BLaER1 treated with 17β-estradiol and CSF1 and Interleukin-3, amounts not matched to agents 10 nM and 100 nM (cell line): ENCODE data around the gene TTLL9.
A peak's percentile ranks its signal among the peaks of the same experiment; 100 is the strongest.
"Not testable (repeated sequence)": the region's sequence is repeated elsewhere in the genome, so short reads cannot be mapped to it uniquely, and the experiment has no call there.

Experiments used
- H3K27ac ChIP-seq, 11 experiments: shearing (Covaris generic); formaldehyde crosslinking; 2 replicates each; pipeline ENCODE4 v1.8.1; 2022
- H3K27me3 ChIP-seq, 11 experiments: shearing (Covaris generic); formaldehyde crosslinking; 2 replicates each; pipeline ENCODE4 v1.8.1; 2022
- H3K36me3 ChIP-seq, 11 experiments: shearing (Covaris generic); formaldehyde crosslinking; 2 replicates each; pipeline ENCODE4 v1.8.1; 2022
- H3K4me1 ChIP-seq, 10 experiments: shearing (Covaris generic); formaldehyde crosslinking; 2 replicates each; pipeline ENCODE4 v1.8.1; 2022
- H3K4me2 ChIP-seq, 11 experiments: shearing (Covaris generic); formaldehyde crosslinking; 2 replicates each; pipeline ENCODE4 v1.8.1; 2022
- H3K4me3 ChIP-seq, 10 experiments: shearing (Covaris generic); formaldehyde crosslinking; 2 replicates each; pipeline ENCODE4 v1.8.1; 2022
- H3K9ac ChIP-seq, 11 experiments: shearing (Covaris generic); formaldehyde crosslinking; 2 replicates each; pipeline ENCODE4 v1.8.1; 2022
- H3K9me3 ChIP-seq, 11 experiments: shearing (Covaris generic); formaldehyde crosslinking; replicated peaks in 1 of 11; 2 replicates each; pipeline ENCODE4 v1.8.1; 2022
- H4K20me1 ChIP-seq, 11 experiments: shearing (Covaris generic); formaldehyde crosslinking; 2 replicates each; pipeline ENCODE4 v1.8.1; 2022
- Cebpa-rat ChIP-seq, 11 experiments: shearing (Covaris generic); IDR thresholded peaks; 2 replicates each; pipeline ENCODE4 v1.8.1; 2022

Gene TTLL9

DNA sequence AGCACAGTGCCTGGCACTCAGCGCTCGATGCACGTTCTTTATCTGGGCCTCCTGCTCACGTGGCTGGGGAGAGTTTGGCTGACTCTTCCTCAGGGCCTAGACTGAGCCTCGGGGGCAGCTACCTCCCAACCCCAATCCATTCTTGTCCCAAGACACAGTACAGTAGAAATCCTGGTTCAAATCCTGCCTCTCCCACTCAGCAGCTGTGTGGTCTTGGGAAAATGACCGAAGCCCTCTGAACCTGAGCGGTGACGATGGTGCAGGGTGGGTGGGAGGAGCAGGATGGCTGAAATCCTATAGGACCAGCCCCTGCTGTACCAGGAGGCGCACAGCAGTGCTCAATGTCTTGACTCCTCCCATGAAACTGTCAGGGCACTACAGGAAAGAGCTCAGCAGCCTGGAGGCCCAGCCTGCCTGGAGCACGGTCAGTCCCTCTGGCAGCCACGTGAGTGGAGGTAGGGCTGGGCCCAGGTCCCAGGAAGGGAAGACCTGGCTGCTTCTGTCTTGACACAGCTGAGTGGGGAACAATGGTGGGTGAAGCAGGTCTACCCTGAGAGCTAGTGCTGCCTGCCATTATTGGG is 49.9 kb downstream of the TTLL9 start:
- Histone ChIP-seq H3K27me3 (no peaks in the 10 kb centered on the region), H3K9ac (no peak overlapping the region), H3K9me3 (no peaks in the 10 kb centered on the region), H3K4me1 (peaks cover 14 to 32% (median 26%) of the 10 kb centered on the region in 10 experiments), H3K27ac (no peak overlapping the region), H3K36me3 (no peaks in the 10 kb centered on the region), H4K20me1 (no peaks in the 10 kb centered on the region), H3K4me3 (no peak overlapping the region), H3K4me2 (no peak overlapping the region)
- TF ChIP-seq Cebpa-rat (IDR thresholded peaks at IDR 0.05) = no peak

GRCh38 chr20:31921480-31921879 is 51.0 kb downstream of the TTLL9 start:
- not testable (repeated sequence) for H3K9ac ChIP-seq, H3K27ac ChIP-seq, H3K4me2 ChIP-seq, H3K27me3 ChIP-seq, H3K9me3 ChIP-seq, H3K4me3 ChIP-seq, H4K20me1 ChIP-seq, H3K36me3 ChIP-seq
- H3K4me1 ChIP-seq = peaks cover 14 to 32% (median 26%) of the 10 kb centered on the region in 10 experiments

DNA sequence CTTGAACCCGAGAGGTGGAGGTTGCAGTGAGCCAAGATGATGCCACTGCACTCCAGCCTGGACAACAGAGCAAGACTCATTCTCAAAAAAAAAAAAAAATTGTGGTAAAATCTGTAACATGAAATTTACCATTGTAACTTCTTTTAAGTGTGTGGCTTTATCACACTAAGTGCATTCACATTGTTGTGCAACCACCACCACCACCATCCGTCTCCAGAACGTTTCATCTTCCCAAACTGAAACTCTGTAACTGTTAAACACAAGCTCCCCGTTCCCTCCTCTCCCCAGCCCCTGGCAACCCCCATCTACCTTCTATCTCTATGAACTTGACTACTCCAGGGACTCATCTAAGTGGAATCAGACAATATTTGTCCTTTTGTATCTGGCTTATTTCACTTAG is 51.7 kb downstream of the TTLL9 start:
- Histone ChIP-seq H3K4me3 (no peak overlapping the region), H3K9ac (no peak overlapping the region), H3K9me3 (no peaks in the 10 kb centered on the region), H4K20me1 (no peaks in the 10 kb centered on the region), H3K4me2 (no peak overlapping the region), H3K27ac (no peak overlapping the region), H3K36me3 (no peaks in the 10 kb centered on the region), H3K4me1 (peaks cover 14 to 32% (median 26%) of the 10 kb centered on the region in 10 experiments), H3K27me3 (no peaks in the 10 kb centered on the region)
- TF ChIP-seq Cebpa-rat (IDR thresholded peaks at IDR 0.05) = no peak; a peak in 1 of 22 replicates

DNA sequence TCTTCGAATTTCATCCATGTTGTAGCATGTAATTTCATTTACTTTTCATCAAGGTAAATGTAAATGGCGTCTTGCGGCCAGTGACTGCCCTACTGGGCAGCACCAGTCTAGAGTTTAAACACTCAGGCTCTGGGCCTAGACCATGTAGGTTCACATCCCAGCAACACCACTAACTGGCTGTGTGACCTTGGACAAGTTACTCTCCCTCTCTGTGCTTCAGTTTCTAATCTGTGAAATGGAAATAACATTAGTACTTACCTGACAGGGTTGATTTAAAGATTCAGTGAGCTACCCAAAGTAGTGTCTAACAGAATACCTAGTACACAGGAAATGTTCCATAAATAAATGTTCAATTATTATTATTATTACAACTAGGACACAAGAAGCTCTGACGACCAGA is 52.2 kb downstream of the TTLL9 start:
- TF ChIP-seq Cebpa-rat (IDR thresholded peaks at IDR 0.05) = no peak
- H3K4me3 ChIP-seq = no peak overlapping the region
- no peaks in the 10 kb centered on the region for H4K20me1 ChIP-seq
- H3K4me1 ChIP-seq = peaks cover 14 to 32% (median 26%) of the 10 kb centered on the region in 10 experiments
- H3K27ac ChIP-seq = no peak overlapping the region
- no peaks in the 10 kb centered on the region for H3K9me3 ChIP-seq
- H3K9ac ChIP-seq = no peak overlapping the region
- H3K27me3 ChIP-seq = no peaks in the 10 kb centered on the region
- no peaks in the 10 kb centered on the region for H3K36me3 ChIP-seq
- H3K4me2 ChIP-seq = peak overlapping the region in 5 of 11 experiments; percentile 49 to 68 (median 58); a peak in 4 of 22 replicates

- Histone ChIP-seq H3K27me3 (no peaks in the 10 kb centered on the region), H3K9ac (no peak overlapping the region; a peak in 1 of 22 replicates), H4K20me1 (no peaks in the 10 kb centered on the region), H3K4me3 (no peak overlapping the region), H3K4me2 (peak overlapping the region; percentile 44 to 68 (median 58)), H3K27ac (no peak overlapping the region), H3K9me3 (no peaks in the 10 kb centered on the region), H3K4me1 (peaks cover 14 to 24% (median 16%) of the 10 kb centered on the region in 10 experiments), H3K36me3 (no peaks in the 10 kb centered on the region)
- TF ChIP-seq Cebpa-rat (IDR thresholded peaks at IDR 0.05) = no peak
Observed at GRCh38 chr20:31923388-31924331, 53.2 kb downstream of the TTLL9 start.

GRCh38 chr20:31924561-31924960 is 54.1 kb downstream of the TTLL9 start:
- Histone ChIP-seq H3K9ac (no peak overlapping the region), H3K9me3 (no peaks in the 10 kb centered on the region)
- TF ChIP-seq Cebpa-rat (IDR thresholded peaks at IDR 0.05) = no peak

GRCh38 chr20:31925631-31926030 is 55.2 kb downstream of the TTLL9 start:
- Histone ChIP-seq H3K4me2 (no peak overlapping the region), H3K27ac (no peak overlapping the region), H3K4me3 (no peak overlapping the region), H3K4me1 (peaks cover 15 to 23% (median 17%) of the 10 kb centered on the region in 10 experiments), H3K27me3 (no peaks in the 10 kb centered on the region), H4K20me1 (no peaks in the 10 kb centered on the region), H3K36me3 (no peaks in the 10 kb centered on the region), H3K9me3 (no peaks in the 10 kb centered on the region), H3K9ac (no peak overlapping the region)
- TF ChIP-seq Cebpa-rat (IDR thresholded peaks at IDR 0.05) = no peak

More at GRCh38 chr20:31924561-31924960, 54.1 kb downstream of the TTLL9 start:
- Histone ChIP-seq H3K4me1 (peaks cover 12 to 22% (median 15%) of the 10 kb centered on the region in 10 experiments), H3K4me3 (no peak overlapping the region), H3K36me3 (no peaks in the 10 kb centered on the region), H3K4me2 (no peak overlapping the region), H3K27ac (no peak overlapping the region), H3K27me3 (no peaks in the 10 kb centered on the region), H4K20me1 (no peaks in the 10 kb centered on the region)

DNA sequence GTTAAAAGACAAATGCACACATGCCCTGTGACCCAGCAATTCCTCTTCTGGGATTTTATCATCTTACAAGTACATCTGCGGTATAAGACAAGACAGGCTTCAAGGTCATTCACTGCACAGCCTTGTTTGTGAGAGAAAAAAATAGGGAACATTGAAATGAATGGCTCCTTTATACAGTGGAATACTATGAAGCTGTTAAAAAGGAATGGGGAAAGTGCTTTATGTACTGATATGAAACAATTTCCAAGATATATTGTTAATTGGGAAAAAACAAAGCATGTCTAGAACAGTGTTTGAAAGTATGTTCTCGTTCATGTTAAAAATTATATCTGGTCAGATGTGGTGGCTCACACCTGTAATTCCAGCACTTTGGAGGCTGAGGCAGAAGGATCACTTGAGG is 56.1 kb downstream of the TTLL9 start:
- H3K4me1 ChIP-seq = peaks cover 19 to 28% (median 22%) of the 10 kb centered on the region in 10 experiments
- TF ChIP-seq Cebpa-rat (IDR thresholded peaks at IDR 0.05) = no peak
- no peak overlapping the region for H3K9ac ChIP-seq
- no peaks in the 10 kb centered on the region for H3K27me3 ChIP-seq
- H3K4me2 ChIP-seq = no peak overlapping the region
- no peak overlapping the region for H3K27ac ChIP-seq
- no peaks in the 10 kb centered on the region for H3K9me3 ChIP-seq
- no peak overlapping the region for H3K4me3 ChIP-seq
- no peaks in the 10 kb centered on the region for H4K20me1 ChIP-seq
- H3K36me3 ChIP-seq = no peaks in the 10 kb centered on the region

GRCh38 chr20:31927627-31928159 is 57.3 kb downstream of the TTLL9 start:
- TF ChIP-seq Cebpa-rat (IDR thresholded peaks at IDR 0.05) = no peak
- Histone ChIP-seq H3K4me1 (peaks cover 19 to 25% (median 22%) of the 10 kb centered on the region in 10 experiments), H3K27me3 (no peaks in the 10 kb centered on the region), H3K4me2 (no peak overlapping the region), H3K9ac (no peak overlapping the region), H3K4me3 (no peak overlapping the region), H4K20me1 (no peaks in the 10 kb centered on the region), H3K27ac (no peak overlapping the region), H3K9me3 (no peaks in the 10 kb centered on the region), H3K36me3 (no peaks in the 10 kb centered on the region)

- not testable (repeated sequence) for H3K4me3 ChIP-seq, H3K4me2 ChIP-seq, H3K9me3 ChIP-seq, H3K27me3 ChIP-seq, H4K20me1 ChIP-seq, H3K36me3 ChIP-seq, H3K27ac ChIP-seq, H3K9ac ChIP-seq
- peaks cover 5 to 11% (median 8%) of the 10 kb centered on the region in 10 experiments; a peak in 8 of 20 replicates for H3K4me1 ChIP-seq
Observed at GRCh38 chr20:31929631-31930030, 59.2 kb downstream of the TTLL9 start.
